ENCODE data around the gene COX6A2. TPM values are rescaled to one million over a fixed set of nuclear protein-coding genes. Genes with fewer than 3 reads are reported as not detected.

COX6A2 gene
- total and polyA plus RNA-seq, 2 experiments from 2014 or later = 6.0 TPM; not detected in 1

DNA sequence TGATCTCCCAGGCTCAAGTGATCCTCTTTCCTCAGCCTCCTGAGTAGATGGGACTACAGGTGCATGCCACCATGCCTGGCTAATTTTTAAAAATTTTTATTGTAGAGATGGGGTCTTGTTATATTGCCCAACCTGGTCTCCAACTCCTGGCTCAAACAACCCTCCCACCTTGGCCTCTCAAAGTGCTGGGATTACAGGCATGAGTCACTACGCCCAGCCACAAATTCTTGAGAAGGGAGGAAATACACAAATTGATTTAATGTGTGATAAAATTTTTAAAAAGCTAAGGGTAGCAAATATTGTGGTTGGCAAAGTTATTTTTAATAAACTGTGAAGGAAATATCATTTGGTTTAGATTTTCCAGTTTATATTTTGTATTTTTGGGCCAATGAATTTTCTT lies 25.5 kb downstream of the COX6A2 start:
- Mint-ChIP-seq H3K27ac (no peak overlapping the region), H3K4me3 (no peak overlapping the region), H3K9me3 (peaks cover 12% of the 10 kb centered on the region; the same call in 1 of the 3 replicates), H3K4me1 (no peaks in the 10 kb centered on the region), H3K27me3 (ENCODE audit: insufficient read depth, low read depth, poor library complexity) (peaks cover 2% of the 10 kb centered on the region), H3K36me3 (ENCODE audit: low read depth) (no peaks in the 10 kb centered on the region)
- no peak overlapping the region for H3K4me3 ChIP-seq
- no peaks in the 10 kb centered on the region for H4K20me1 ChIP-seq (replicated peaks; ENCODE audit: insufficient read depth)
- H3K36me3 ChIP-seq (ENCODE audit: insufficient read depth) = no peaks in the 10 kb centered on the region
- H2AFZ ChIP-seq = no peak overlapping the region
- no peaks in the 10 kb centered on the region for H3K27me3 ChIP-seq (ENCODE audit: insufficient read depth)
- H3K4me1 ChIP-seq (ENCODE audit: insufficient read depth) = no peaks in the 10 kb centered on the region
- H3K27ac ChIP-seq (ENCODE audit: low read depth) = no peak overlapping the region
- TF ChIP-seq, protein P1, sequence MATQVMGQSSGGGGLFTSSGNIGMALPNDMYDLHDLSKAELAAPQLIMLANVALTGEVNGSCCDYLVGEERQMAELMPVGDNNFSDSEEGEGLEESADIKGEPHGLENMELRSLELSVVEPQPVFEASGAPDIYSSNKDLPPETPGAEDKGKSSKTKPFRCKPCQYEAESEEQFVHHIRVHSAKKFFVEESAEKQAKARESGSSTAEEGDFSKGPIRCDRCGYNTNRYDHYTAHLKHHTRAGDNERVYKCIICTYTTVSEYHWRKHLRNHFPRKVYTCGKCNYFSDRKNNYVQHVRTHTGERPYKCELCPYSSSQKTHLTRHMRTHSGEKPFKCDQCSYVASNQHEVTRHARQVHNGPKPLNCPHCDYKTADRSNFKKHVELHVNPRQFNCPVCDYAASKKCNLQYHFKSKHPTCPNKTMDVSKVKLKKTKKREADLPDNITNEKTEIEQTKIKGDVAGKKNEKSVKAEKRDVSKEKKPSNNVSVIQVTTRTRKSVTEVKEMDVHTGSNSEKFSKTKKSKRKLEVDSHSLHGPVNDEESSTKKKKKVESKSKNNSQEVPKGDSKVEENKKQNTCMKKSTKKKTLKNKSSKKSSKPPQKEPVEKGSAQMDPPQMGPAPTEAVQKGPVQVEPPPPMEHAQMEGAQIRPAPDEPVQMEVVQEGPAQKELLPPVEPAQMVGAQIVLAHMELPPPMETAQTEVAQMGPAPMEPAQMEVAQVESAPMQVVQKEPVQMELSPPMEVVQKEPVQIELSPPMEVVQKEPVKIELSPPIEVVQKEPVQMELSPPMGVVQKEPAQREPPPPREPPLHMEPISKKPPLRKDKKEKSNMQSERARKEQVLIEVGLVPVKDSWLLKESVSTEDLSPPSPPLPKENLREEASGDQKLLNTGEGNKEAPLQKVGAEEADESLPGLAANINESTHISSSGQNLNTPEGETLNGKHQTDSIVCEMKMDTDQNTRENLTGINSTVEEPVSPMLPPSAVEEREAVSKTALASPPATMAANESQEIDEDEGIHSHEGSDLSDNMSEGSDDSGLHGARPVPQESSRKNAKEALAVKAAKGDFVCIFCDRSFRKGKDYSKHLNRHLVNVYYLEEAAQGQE (IDR thresholded peaks at IDR 0.05; ENCODE audit: unreplicated experiment) = no peak
- no peak for TF ChIP-seq NANOG (IDR thresholded peaks at IDR 0.05; ENCODE audit: borderline replicate concordance)
- no peak for TF ChIP-seq EZH2phosphoT487 (IDR thresholded peaks at IDR 0.05; ENCODE audit: unreplicated experiment)
- no peak for TF ChIP-seq CREB1 (CRISPR knock-in tag; IDR thresholded peaks at IDR 0.05; ENCODE audit: low read depth)
- no peak for TF ChIP-seq ZNF114 (CRISPR knock-in tag; IDR thresholded peaks at IDR 0.05)
- TF ChIP-seq, protein P2, sequence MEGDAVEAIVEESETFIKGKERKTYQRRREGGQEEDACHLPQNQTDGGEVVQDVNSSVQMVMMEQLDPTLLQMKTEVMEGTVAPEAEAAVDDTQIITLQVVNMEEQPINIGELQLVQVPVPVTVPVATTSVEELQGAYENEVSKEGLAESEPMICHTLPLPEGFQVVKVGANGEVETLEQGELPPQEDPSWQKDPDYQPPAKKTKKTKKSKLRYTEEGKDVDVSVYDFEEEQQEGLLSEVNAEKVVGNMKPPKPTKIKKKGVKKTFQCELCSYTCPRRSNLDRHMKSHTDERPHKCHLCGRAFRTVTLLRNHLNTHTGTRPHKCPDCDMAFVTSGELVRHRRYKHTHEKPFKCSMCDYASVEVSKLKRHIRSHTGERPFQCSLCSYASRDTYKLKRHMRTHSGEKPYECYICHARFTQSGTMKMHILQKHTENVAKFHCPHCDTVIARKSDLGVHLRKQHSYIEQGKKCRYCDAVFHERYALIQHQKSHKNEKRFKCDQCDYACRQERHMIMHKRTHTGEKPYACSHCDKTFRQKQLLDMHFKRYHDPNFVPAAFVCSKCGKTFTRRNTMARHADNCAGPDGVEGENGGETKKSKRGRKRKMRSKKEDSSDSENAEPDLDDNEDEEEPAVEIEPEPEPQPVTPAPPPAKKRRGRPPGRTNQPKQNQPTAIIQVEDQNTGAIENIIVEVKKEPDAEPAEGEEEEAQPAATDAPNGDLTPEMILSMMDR (conservative IDR thresholded peaks at IDR 0.05; ENCODE audit: low read depth in 2 of 2) = no peak
- TF ChIP-seq EZH2 (IDR thresholded peaks at IDR 0.05; ENCODE audit: low read depth, unreplicated experiment) = no peak
- TF ChIP-seq, protein P3, sequence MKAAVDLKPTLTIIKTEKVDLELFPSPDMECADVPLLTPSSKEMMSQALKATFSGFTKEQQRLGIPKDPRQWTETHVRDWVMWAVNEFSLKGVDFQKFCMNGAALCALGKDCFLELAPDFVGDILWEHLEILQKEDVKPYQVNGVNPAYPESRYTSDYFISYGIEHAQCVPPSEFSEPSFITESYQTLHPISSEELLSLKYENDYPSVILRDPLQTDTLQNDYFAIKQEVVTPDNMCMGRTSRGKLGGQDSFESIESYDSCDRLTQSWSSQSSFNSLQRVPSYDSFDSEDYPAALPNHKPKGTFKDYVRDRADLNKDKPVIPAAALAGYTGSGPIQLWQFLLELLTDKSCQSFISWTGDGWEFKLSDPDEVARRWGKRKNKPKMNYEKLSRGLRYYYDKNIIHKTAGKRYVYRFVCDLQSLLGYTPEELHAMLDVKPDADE (IDR thresholded peaks at IDR 0.05) = no peak
- TF ChIP-seq ZNF462 (CRISPR knock-in tag; IDR thresholded peaks at IDR 0.05) = no peak
- TF ChIP-seq STAT1 (IDR thresholded peaks at IDR 0.05; ENCODE audit: unreplicated experiment) = no peak
- no peak for TF ChIP-seq JUNB (IDR thresholded peaks at IDR 0.05; ENCODE audit: unreplicated experiment)
- TF ChIP-seq POLR2AphosphoS5 (IDR thresholded peaks at IDR 0.05; ENCODE audit: low read depth) = no peak
- no peak for TF ChIP-seq ZNF331 (CRISPR knock-in tag; IDR thresholded peaks at IDR 0.05; ENCODE audit: low read depth)
- no peaks in the 10 kb centered on the region for H3K79me2 ChIP-seq (replicated peaks; ENCODE audit: insufficient read depth)
- H3K9me2 ChIP-seq (ENCODE audit: insufficient read depth) = no peaks in the 10 kb centered on the region
- no peak for DNase-seq (ENCODE audit: low spot score)
- ATAC-seq = no peak
- no peak overlapping the region for H3K4me2 ChIP-seq
- H3F3A ChIP-seq (replicated peaks; ENCODE audit: low read depth) = no peaks in the 10 kb centered on the region

All from GM23338 (cell line).